GM06990 (cell line): Measurements from ENCODE around the gene UBA52.
A peak's percentile ranks its signal among the peaks of the same experiment; 100 is the strongest.

Experiments used
- DNase-seq: peaks from one replicate; pipeline ENCODE4 v3.0.0-alpha.2; 2011; ENCODE audit not compliant: insufficient read length; ENCODE audit errors: extremely low read depth
- H3K27me3 ChIP-seq: replicated peaks from 2 replicates; pipeline ENCODE4 v1.6.0; 2011; ENCODE audit warnings: low read length; ENCODE audit not compliant: control insufficient read depth, insufficient read depth
- H3K36me3 ChIP-seq: 2 replicates; pipeline ENCODE4 v1.5.1; 2011; ENCODE audit warnings: low read length; ENCODE audit not compliant: control insufficient read depth, insufficient read depth
- H3K4me3 ChIP-seq: replicated peaks from 2 replicates; pipeline ENCODE4 v1.5.1; 2011; ENCODE audit warnings: low read depth, mild to moderate bottlenecking, control low read depth, low read length
- TF ChIP-seq, protein P1 (sequence below): IDR thresholded peaks from 2 replicates; pipeline ENCODE4 v1.5.1; 2011; ENCODE audit warnings: low read length, control low read depth, mild to moderate bottlenecking, inconsistent platforms; ENCODE audit not compliant: insufficient read depth, poor library complexity, severe bottlenecking

The UBA52 gene

DNA sequence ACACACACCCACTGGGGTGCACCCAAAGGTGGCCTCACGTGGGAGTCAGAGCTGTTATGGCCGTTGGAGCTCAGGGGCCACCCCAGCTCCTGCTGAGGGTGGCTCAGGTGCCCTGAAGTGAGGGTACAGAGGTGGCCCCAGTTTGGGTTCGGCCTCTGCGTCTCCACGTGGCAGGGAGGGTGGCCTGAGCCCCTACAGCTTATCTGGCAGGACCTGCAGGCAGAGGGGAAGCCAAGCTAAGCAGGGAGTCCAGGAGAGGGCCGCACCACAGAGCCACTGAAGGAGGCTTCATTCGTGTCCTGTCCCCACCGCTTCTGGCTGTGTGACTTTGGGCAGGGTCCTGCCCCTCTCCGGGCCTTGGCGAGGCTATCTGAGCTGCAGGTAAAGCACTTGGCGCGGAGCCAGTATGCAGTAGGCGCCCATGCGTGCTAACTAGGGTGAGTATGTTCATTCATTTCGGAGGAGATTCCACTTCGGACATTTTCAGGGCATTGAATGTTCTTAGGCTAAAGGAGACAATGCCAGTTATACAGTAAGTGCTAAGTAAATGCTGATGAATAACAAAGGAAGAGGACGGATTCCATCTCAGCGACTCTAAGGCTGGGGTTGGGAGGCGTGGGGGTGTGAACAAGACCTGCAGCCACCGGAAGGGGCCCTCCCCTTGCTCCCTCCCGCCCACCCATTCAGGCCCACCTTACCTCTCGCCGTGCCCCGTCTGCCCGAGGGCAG lies 21.9 kb downstream of the UBA52 start:
- peak overlapping the region; percentile 20; the same call in 1 of the 2 replicates for H3K4me3 ChIP-seq
- no peaks in the 10 kb centered on the region for H3K27me3 ChIP-seq

DNA sequence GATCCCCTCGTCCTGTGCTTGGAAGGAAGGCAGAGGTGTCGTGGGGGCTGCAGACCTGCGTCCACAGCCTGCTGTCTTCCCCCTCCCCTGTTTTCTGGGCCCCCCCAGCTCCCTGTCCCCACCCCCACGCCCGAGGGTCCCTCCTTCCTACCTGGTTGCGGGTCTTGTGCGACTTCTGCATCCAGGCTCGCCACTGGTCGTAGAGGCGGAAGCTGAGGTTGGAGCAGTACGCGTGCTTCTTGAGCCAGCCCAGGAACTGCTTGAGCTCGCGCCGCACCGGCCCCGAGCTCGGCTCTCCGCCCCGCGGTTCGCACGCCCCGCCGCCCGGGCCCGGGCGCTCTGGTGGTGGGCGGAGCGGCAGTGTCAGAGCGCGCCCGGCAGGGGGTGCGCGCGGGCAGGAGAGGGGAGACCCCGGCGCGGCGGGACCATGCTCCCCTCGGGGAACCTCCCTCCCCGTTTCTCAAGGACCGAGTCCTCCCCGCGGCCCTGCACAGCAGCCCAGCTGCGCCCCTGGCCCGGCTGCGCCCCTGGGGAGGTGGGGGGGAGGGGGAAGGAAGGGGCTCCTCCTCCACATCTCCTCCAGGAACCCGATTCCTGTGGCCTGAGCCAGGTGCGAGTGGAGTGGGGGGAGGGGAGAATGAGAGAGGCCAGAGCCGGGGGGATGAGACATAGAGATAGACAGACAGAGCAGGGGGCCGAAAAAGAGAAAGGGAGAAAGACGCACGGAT lies 22.6 kb downstream of the UBA52 start:
- Histone ChIP-seq H3K4me3 (peak overlapping the region; percentile 28), H3K36me3 (peaks cover 4% of the 10 kb centered on the region), H3K27me3 (no peaks in the 10 kb centered on the region)
- DNase-seq, result peak; percentile 80
- TF ChIP-seq, protein P1, sequence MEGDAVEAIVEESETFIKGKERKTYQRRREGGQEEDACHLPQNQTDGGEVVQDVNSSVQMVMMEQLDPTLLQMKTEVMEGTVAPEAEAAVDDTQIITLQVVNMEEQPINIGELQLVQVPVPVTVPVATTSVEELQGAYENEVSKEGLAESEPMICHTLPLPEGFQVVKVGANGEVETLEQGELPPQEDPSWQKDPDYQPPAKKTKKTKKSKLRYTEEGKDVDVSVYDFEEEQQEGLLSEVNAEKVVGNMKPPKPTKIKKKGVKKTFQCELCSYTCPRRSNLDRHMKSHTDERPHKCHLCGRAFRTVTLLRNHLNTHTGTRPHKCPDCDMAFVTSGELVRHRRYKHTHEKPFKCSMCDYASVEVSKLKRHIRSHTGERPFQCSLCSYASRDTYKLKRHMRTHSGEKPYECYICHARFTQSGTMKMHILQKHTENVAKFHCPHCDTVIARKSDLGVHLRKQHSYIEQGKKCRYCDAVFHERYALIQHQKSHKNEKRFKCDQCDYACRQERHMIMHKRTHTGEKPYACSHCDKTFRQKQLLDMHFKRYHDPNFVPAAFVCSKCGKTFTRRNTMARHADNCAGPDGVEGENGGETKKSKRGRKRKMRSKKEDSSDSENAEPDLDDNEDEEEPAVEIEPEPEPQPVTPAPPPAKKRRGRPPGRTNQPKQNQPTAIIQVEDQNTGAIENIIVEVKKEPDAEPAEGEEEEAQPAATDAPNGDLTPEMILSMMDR, result peak; percentile 45

More for the DNA sequence above, 21.9 kb downstream of the UBA52 start:
- no peak for DNase-seq
- TF ChIP-seq, protein P1, result no peak
- H3K36me3 ChIP-seq, result peaks cover 4% of the 10 kb centered on the region

DNA sequence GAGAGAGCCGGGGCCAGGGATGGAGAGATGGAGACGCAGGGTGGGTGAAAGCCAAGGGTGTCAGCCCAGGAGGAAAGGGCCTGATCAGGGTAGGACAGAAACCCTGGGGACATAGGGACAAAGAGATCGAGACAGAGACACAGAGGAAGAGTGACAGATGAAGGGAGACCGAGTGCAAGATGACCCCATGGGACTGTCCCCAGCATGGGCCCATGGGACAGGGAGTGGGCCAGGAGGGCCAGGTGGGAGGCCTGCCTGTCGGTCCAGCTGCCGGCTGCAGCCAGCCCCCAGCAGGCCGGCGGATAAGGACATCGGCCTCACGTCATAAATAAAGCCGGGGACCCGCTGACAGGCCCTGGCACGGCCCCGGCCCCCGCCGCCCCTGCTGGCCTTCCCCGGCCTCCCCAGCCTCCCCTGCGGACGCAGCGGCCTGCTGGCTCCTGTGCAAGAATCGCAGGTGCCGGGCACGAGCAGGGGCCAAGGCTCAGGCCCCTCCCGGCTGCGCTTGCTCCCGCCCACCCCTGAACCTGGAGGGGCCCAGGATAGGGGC lies 23.2 kb downstream of the UBA52 start:
- no peaks in the 10 kb centered on the region; the same call in 1 of the 2 replicates for H3K27me3 ChIP-seq
- H3K4me3 ChIP-seq, result peak overlapping the region; percentile 28; the same call in 1 of the 2 replicates
- TF ChIP-seq, protein P1, result no peak
- peaks cover 4% of the 10 kb centered on the region for H3K36me3 ChIP-seq
- DNase-seq, result no peak

DNA sequence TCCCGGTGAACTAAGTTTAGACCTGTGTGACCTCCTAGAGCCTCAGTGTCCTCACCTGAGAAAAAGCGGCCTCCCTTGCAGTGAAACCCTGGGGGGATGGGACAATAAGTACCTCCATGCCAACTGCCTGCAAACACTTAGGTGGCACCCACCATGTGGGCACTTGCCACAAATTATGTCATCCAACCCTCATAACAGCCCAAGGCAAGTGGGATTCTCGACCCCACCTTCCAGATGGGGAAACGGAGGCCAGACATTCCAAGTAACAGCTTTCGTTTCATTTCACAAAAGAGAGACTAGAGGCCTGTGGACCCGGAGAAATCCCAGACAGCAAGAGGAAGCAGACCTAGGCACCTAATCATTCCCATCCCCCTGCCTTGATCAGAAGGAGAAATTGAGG lies 23.8 kb downstream of the UBA52 start:
- H3K27me3 ChIP-seq, result no peaks in the 10 kb centered on the region; the same call in 1 of the 2 replicates
- DNase-seq, result no peak
- H3K36me3 ChIP-seq, result peaks cover 4% of the 10 kb centered on the region
- TF ChIP-seq, protein P1, result no peak
- no peak overlapping the region for H3K4me3 ChIP-seq

DNA sequence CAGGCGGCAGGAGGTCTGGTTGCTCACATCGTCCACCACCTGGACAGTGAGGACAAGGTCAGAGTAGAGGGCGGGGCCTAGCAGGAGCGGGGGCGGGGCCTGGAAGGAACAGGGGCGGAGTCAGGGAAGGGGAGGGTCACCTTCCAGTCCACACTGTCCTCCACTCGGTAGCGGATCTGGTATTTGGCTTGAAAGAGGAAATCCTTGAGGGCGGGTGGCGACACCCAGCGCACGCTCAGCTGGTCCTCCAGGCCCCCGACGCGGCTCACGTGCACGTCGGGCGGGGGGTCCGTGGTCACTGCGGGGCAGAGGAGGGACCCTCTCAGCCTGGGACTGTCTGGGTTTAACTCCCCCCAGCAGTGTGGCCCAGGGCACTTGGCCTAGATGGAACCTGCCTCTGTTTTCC lies 25.1 kb downstream of the UBA52 start:
- no peaks in the 10 kb centered on the region for H3K36me3 ChIP-seq
- H3K27me3 ChIP-seq, result no peaks in the 10 kb centered on the region; the same call in 1 of the 2 replicates
- no peak for DNase-seq
- TF ChIP-seq, protein P1, result no peak
- H3K4me3 ChIP-seq, result no peak overlapping the region
